ENCODE results near the gene FASLG.

The FASLG gene

DNA sequence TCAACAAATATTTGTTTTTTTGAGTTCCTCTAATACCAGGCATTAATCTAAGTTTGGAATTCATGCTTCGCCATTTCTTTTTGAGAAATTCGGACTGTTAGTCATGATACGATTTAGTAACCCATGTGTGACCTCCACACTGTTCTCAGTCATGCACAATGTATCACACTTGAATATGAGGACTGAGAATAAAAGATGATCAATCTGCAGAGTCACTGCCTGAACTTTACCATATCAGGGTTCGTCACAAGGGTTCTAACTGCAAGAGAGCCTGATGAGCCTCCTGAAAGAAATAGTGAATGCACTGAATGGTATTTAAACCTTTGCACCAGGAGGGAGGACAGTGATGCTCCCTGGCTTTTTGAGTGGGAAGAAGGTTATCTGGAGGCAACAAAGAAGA, 10.9 kb upstream of the FASLG start:
- no peak for DNase-seq

DNA sequence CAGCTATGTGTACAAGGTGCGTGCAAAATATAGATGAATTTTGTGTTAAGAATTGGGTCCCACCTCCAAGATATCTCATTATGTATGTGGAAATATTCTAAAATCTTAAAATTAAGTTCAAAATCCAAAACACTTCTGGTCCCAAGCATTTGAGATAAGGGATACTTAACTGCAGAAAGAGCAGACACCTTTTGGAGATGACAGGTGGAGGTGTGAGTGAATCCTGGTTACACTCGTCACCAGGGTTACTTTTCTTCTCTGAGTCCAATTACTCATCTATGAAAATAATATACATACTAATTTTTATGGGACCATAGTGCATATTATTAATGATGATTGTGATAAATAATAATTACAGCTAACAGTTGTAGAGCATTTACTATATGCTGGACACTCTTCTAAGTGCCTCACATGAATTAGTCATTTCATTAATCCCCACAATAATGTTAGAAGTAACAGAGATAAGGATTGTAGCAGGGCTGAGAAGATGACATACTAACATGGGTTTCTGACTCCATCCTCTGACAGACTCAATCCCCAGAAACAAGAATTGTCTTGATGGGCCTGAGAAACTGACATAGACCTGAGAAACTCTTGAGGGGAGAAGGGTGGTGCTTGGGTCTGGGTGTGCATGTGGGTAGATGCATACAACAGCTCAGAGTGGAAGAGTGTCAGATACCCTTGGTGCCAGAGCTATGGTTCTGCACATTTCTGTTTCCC, 8.3 kb upstream of the FASLG start:
- no peak for DNase-seq

DNA sequence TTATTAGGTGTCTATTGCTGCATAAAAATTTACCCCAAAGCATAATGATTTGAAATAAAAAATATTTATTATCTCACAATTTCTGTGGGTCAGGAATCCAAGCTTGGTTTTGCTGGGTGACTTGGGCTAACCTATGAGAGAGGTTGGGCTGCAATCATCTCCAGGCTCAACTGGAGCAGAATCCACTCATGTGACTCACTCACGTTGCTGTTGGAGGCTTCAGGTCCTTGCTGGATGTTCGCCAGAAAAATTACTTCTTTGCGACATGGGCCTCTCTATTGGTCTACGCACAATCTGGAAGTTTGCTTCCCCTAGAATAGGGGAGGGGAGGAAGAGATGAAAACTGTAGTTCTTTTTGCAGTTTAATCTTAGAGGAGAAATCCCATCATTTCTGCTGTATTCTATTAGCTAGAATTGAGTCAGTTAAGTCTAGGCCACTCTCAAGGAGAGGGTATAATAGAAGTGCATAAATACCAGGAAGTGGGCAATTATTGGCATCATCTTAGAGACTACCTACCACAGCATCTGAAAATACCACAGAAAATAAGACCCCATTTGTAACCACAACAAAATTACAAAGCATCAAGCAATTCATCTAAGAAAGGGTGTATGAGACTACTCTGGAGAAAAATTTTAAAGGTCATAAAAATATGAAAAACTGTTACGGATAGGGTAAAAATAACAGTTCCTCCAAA, 5.7 kb upstream of the FASLG start:
- DNase-seq: no peak

DNA sequence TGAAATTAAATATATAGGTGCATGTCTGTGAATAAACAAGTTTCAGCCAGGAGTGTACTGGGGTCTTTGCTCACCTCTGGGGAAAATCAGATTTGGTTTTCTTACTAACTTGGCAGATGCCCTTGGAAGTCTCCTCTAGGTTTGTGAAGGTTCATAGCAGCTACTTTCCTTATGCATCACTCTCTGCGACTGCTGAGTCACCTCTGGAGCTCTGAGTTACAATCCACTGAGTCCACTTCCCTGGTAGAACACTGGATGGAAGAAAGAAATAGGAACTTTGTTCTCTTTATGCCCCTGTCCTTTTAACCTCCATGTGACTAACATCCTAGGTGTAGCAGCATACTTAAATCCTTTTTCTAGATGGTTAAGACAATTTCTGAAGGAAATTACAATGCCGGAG, 4.4 kb upstream of the FASLG start:
- no peak for DNase-seq

DNA sequence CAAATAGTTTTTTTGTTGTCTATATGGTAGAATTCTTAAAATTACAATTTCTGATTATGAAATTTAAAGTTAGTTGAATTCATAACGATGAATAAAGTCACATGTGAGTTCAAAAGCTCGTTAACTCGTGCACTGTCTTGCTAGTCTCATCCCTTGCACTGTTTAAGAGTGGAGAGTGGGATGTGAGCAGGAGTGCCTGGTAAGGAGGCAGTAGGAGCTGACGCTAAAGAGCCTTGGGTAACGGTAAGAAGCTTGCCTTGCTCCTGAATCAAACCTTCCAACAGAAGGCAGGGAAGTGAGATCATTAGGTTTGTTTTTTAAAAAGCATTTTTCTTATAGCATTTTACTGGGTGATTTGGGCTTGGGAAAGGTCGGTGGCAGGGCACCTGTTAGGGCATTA, 2.3 kb upstream of the FASLG start:
- DNase-seq: no peak

DNA sequence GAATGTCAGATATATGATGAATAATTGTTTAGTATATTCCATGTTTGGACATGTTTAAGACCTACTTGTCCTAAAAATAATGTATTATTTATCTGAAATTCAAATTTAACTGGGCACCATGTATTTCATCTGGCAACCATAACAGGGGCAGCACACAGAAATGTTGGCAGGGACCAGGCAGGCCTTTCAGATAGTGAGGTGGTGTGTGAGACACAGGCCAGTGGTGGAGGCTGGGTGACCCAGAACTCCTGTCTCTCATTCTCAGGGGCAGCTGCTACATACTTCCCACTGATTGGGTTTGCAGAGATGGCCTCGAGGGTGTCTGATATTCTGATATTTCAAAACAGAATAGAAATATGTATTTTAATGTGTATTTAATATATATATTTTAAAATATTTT, 1.3 kb upstream of the FASLG start:
- no peak for DNase-seq

DNA sequence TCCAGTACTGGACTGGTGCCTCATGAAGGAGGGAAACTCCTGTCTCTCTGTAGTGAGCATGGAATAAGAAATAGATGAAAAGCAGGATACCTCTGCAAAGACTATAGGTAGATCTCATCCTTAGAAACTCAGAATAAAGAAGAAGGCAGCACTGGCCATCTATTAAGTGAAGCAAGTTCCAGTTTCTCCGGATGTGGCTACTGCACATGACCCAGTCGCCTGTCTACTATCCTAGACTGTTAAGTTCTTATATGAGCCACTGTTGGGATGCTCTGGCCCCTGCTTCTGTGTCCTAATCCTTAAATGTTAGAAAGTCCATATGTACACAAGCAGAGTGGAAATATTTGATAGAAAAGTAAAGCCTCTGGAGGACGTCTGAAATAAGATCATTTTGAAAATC, 2.2 kb downstream of the FASLG start:
- no peak for DNase-seq

DNA sequence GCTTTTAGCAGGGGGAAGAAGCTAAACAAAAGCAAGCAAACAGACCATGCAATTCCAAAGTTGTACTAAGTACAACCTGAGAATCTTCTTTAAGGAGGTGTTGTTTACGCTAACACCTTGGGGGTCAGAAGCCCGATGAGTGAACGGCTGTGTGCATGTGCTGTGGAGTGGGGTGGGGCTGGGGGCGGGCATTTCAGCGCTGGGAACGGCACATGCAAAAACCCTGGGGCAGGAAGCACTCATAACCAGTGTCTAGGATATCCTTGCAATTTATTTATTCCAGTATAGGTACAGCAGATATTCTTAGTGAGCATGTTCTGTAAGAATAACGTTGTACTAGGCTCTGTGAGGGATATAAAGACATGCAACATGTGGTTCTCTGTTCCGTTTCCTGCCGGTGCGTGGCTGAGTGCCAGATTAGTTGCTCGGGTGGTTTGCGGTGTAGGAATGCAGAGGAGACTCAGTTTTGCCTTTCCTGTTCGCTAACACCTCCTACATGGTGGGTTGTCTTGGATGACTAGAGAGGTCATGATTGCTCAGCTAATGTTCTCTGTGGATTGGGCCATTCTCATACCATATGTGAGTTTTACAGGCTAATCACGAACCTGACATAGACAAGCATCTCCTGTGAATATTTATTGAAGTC, 3.7 kb downstream of the FASLG start:
- no peak for DNase-seq

DNA sequence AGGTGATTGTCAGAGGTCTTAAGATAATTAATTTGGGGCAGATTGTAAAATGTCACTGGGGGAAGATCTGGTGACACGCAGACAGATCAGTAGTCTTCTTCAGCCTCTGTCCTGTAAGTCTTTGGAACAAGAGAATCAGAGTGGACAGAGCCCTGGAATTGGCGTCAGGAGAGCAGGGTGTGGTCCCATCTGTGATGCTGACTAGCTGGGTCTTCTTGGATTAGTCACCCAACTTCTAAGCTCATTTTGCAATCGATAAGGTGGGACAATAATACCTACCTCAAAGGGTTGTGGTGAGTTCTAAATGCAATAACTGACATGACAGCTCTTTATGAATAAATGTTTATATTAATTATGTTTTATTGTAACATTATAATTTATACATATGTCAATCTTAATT, 4.8 kb downstream of the FASLG start:
- DNase-seq: no peak

DNA sequence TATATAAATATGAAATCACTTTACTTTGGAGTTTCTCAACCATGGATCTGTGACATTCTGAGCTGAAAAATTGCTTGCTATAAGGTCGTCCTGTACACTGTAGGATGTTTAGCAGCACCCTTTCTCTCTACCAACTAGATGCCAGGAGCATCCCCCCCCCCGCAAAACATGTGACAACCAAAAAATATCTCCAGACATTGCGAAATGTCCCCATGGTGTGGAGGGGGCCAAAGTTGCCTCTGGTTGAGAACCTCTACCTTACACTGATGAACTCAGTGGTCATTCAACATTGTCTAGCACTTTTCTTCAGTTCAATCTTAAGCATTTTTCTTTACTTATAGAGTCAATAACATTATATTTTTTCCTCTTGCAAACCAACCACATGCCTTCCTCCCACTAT, 9.2 kb downstream of the FASLG start:
- no peak for DNase-seq

DNA sequence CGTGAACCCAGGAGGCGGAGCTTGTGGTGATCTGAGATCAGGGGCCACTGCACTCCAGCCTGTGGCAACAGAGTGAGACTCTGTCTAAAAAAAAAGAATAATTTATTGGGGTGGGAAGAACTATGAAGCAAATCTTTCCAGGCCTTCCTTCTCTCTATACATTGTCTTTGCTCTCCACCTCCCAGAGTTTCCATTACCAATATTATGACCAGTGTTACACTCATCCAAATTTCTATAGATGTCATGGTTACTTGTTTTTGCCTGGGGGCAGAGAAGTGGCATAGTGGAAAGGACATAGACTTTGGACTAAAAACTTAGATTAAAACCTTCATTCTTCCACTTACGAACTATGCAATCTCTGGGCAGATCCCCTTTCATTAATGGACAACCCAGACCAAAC, 10.1 kb downstream of the FASLG start:
- DNase-seq: no peak

DNA sequence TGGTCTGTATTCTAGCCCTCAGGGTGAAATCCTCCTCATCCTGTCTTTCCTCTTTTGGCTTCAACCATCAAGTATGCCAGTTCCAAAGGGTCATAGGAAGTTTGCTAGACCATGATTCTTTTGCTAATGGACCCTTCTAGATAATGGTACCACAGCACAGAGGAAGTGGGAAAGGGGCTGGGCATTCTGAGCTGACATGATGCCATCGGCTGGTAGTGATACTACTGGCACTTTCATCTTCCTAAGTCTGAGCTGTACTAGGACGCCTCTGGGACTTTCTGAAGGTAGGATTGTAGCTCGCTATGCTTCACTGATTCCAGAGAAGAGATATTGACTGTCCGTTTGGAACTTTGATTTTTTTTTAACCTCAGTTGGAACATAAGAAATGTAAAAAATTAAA, 11.4 kb downstream of the FASLG start:
- no peak for DNase-seq

DNA sequence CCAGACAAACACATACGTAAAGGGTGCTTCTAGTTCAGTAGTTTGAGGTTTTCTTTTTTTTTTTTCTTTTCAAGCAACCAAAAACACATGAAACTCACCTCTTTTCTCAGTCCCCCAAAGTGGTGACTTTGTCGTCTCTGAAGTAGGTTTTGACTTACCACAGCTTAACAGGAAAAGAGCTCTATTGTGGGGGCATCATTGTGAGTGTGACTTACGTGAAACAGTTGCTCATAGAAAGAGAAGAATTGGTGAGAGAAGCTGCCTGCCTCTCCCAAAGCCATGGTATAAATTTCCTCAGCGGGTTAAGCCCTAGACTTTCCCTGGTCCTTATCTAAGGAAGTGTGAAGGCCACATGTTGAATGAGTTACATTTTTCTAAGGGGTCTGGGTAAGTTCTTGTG, 11.9 kb downstream of the FASLG start:
- no peak for DNase-seq

DNA sequence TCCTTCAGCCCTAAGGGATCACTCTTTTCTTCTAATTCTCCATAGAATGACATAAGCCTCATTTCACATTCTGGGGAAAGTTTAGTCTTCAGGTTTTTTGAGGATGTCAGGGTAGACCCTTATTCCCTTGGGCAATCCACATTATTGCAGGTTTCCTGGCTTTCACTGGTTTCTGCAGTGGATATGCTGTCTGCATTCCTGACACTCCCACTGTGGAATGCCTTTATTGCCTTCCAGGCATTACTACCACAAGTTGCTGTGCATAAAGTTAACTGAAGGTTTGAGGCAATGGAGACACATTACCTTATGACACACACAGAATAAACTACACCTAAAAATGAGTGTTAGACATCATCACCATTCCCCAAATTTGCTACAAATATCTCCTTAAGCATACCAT, 12.7 kb downstream of the FASLG start:
- DNase-seq: no peak

DNA sequence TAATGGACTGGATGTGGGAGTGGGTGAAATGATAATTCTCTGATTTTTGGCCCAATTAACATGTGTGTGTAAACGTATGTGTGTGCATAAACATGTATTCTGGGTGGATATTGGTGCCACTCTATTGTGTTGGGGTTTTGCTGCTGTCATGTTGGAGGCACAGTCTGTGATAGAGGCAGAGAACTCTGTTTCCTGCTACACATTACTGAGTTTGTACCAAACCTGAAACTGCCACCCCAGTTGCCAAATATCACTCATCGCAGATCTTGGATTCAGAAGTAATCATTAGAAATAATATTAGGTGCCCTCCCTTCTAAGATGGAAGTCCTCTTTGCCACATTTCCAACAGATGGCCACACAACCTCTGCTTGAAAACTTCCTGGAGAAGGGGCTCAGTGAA, 13.8 kb downstream of the FASLG start:
- no peak for DNase-seq

DNA sequence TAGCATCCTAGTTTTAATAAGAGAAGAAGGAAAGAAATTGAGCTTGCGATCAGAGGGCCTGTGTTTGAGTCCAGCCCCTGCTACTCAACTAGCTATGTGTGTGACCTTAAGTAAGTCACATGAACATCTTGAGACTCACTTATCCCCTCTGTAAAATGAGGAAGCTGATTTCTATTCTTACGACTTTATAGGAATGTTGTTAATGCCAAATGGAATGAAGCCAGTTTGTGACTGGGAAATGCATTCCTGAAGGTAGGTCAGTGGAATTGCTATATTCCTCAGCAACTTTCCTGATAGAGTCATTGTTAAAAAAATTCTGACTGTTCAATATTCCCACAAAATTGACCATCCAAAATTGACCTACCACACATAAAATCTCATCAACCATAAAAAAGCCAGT, 14.9 kb downstream of the FASLG start:
- DNase-seq: no peak

DNA sequence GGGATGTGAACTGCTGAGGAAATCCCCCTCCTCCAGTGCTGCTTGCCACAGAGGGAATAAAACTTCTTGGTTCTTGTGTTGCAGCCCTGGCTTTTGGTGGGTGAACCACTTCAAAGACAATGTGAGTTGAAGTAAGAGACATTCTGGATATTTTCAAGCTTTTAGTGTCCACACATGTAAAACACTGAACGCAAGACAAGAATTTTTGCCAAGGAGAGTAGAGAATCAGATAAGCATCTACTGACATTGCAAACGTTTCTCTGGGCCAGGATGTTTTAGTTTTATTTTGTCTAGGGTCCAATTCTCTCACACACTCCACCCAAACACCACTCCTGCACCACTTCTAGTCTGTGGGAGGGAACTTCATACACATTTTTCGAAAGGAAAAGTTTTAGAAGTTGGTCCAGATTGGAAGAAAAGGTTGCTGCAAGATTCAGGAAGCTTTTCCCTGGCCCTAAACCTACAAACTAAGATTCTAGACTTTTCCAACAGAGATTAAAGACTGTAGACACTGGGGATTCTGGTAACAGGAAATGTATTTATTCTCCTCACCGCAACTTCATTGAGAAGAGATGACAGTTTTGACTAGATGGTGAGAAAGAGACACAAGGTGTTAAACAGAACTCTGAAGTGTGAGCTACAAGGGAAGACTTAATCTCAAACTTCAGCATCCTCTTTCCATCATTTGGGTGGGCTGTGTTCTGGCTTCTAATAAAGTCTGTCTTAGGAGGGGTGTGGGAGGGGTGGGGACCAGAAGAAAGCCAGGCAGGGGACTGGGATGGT, 16.1 kb downstream of the FASLG start:
- no peak for DNase-seq

DNA sequence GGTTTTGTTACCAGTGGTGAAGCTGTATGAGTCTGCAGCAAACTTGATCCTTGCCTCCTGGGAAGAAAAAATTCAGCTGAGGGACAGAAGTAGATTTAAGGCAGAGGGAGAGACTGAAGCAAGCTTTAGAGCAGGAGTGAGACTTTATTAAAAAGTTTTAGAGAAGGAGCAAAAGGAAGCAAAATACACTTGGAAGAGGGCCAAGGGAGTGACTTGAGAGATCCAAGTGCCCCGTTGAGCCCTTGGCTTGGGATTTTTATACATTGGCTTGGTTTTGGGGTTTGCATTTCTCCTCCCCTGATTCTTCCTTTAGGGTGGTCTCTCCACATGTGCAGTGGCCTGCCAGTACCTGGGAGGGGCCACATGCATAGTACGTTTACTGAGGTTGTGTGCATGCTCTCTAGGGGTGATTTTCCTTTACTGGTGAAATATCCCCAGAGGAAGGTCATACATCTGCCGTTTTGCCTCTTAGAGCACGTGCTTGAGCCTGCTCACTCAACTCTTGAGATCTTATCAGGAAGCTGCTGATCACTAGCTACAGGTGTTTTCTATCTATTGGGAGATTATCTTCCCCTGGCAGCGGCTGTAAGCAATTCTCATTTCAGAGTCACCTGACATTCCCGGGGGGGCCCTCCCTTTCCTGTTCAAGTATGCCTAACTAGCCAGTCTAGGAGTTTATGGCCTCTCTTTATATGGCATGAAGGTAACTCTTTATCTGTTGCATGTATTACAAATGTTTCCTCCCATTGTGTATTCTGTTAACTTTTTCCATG, 20.3 kb downstream of the FASLG start:
- DNase-seq: no peak

DNA sequence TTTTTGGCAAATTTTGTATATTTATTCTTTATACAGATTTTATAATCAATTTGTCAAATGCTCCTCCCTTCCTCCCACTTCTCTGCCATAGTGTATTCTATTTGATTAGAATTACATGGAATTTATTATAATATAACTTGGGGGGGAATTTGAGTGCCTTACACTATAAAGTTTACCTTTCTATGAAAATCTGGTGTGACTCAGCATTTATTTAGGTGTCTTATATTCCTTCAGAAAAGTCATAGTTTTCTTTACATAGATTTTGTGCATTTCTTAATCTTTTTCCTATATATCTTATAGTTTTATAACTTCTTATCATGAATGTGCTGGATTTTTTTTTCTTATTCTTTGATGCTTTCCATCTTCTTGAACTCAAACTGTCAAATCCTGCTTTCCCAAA, 21.3 kb downstream of the FASLG start:
- no peak for DNase-seq

DNA sequence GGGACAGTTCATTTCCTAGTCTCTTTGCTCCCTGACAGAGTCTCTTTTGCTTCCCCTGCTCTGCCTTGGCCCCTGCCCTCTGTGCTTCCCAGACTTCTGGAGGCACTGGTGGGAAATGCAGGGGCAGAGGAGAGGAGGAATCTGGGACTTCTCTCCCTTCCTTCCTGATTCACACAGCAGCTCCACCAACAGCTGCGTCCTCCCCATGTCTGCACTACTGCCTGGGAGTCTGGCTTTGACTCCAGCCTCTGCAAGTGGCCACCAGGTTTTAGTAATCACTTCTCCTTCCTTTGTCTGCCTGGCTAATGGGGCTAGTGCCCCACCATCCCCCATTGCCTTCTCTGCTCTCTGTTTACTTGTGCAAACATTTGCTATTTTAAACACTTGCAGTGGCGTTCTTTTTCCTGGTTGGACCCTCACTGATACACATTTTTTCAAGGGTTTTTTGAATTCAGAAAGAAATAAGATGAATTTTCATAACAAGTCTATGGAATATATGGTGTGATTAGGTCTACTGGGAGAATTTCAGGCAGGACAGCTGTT, 21.9 kb downstream of the FASLG start:
- DNase-seq: no peak

DNA sequence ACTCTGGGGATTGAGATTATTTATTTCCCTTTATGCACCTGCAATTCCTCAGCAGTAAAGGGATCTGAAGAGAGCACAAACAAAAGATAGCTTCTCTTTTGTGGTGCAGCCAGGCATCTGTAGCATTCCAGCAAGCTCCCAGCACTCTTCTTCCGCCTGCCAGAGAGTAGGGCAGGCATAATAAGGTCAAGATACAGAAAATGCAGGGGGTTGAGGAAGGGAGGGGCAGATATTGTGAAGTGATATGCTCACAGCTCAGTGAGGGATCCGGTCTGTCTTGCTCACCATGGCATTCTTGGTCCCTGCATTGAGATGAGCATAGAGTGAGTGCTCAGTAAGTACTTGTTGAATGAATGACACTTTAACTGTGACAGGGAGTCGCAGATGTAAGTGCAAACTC, 23.9 kb downstream of the FASLG start:
- DNase-seq: no peak

DNA sequence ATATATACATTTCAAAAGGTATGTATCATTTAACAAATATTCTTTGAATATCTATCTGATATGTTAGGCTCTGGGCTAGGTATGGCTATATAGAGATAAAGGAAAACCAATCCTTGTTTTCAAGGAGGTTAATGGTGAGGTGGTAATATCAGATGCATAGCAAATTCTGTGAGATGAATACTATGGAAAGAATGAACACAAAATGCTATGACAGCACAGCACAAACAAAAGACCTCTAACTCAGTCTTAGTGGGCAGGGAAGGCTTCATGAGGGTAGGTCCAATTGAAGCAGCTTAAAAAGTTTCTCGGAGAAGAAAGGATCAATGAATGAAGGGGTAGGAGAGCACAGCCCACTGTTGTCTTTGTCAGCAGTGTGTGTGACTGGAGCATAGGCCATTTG, 27.2 kb downstream of the FASLG start:
- no peak for DNase-seq
